Fibroblast of peridontal ligament (primary cell): ENCODE results near the gene RPL38.

Experiments
- DNase-seq: peaks from one replicate; pipeline ENCODE4 v3.0.0-alpha.2; 2010; ENCODE audit errors: extremely low read depth

Gene RPL38

GRCh38 chr17:74249590-74250270, 46.3 kb downstream of the RPL38 start:
- no peak for DNase-seq

GRCh38 chr17:74250324-74250995, 47.0 kb downstream of the RPL38 start:
- DNase-seq: no peak

- DNase-seq: no peak
These were observed 47.6 kb downstream of the RPL38 start for GRCh38 chr17:74251051-74251450.

- DNase-seq: no peak
These were observed 48.1 kb downstream of the RPL38 start for GRCh38 chr17:74251569-74251968.

- no peak for DNase-seq
These were observed 48.7 kb downstream of the RPL38 start for GRCh38 chr17:74252211-74252610.

GRCh38 chr17:74253036-74253435, 49.6 kb downstream of the RPL38 start:
- no peak for DNase-seq

GRCh38 chr17:74257311-74257710, 53.8 kb downstream of the RPL38 start:
- DNase-seq: no peak

- DNase-seq: no peak
These were observed 56.4 kb downstream of the RPL38 start for GRCh38 chr17:74259667-74260524.
